Measurements from ENCODE around the gene MAT2B.
A peak's percentile ranks its signal among the peaks of the same experiment; 100 is the strongest.

The MAT2B gene

GRCh38 chr5:163505368-163506094 is at the start of gene MAT2B:
TSS of gene MAT2B (plus strand) at chr5:163505619. CDS start at chr5:163505687, 68 bp downstream.
- Histone ChIP-seq H3K9me3 (ENCODE audit: severe bottlenecking) (no peaks in the 10 kb centered on the region), H3K36me3 (ENCODE audit: low read depth) (no peaks in the 10 kb centered on the region), H3K4me3 (ENCODE audit: severe bottlenecking) (peak within 1 kb of the TSS; percentile 69), H3K27me3 (ENCODE audit: insufficient read depth, poor library complexity, severe bottlenecking) (no peaks in the 10 kb centered on the region), H3K4me1 (ENCODE audit: insufficient read depth, poor library complexity, severe bottlenecking) (peaks cover 31% of the 10 kb centered on the region), H3K27ac (ENCODE audit: poor library complexity, severe bottlenecking) (peak within 1 kb of the TSS; percentile 87)
- DNase-seq (ENCODE audit: low spot score) (peak; percentile 98), ATAC-seq (ENCODE audit: low read depth) (peak; percentile 86)
- TF ChIP-seq CTCF (IDR thresholded peaks at IDR 0.05; ENCODE audit: poor library complexity, severe bottlenecking), result peak; percentile 91

GRCh38 chr5:163456029-163456589 is 49.3 kb upstream of the MAT2B start:
- TF ChIP-seq CTCF (IDR thresholded peaks at IDR 0.05; ENCODE audit: poor library complexity, severe bottlenecking), result no peak
- peaks cover 12% of the 10 kb centered on the region for H3K4me1 ChIP-seq (ENCODE audit: insufficient read depth, poor library complexity, severe bottlenecking)
- H3K9me3 ChIP-seq (ENCODE audit: severe bottlenecking), result no peaks in the 10 kb centered on the region
- no peak overlapping the region for H3K27ac ChIP-seq (ENCODE audit: poor library complexity, severe bottlenecking)
- no peaks in the 10 kb centered on the region for H3K27me3 ChIP-seq (ENCODE audit: insufficient read depth, poor library complexity, severe bottlenecking)
- ATAC-seq (ENCODE audit: low read depth) (no peak), DNase-seq (ENCODE audit: low spot score) (no peak)
- H3K4me3 ChIP-seq (ENCODE audit: severe bottlenecking), result no peak overlapping the region
- peaks cover 63% of the 10 kb centered on the region for H3K36me3 ChIP-seq (ENCODE audit: low read depth)

- H3K36me3 ChIP-seq (ENCODE audit: low read depth), result peaks cover 56% of the 10 kb centered on the region
- no peak for ATAC-seq (ENCODE audit: low read depth)
- H3K4me3 ChIP-seq (ENCODE audit: severe bottlenecking), result no peak overlapping the region
Measured at GRCh38 chr5:163456840-163457239, 48.6 kb upstream of the MAT2B start.

GRCh38 chr5:163458778-163459385 is 46.5 kb upstream of the MAT2B start:
- H3K4me3 ChIP-seq (ENCODE audit: severe bottlenecking), result peak overlapping the region; percentile 63
- DNase-seq (ENCODE audit: low spot score) (no peak), ATAC-seq (ENCODE audit: low read depth) (no peak)
- H3K9me3 ChIP-seq (ENCODE audit: severe bottlenecking), result no peaks in the 10 kb centered on the region
- H3K4me1 ChIP-seq (ENCODE audit: insufficient read depth, poor library complexity, severe bottlenecking), result peaks cover 22% of the 10 kb centered on the region
- H3K27ac ChIP-seq (ENCODE audit: poor library complexity, severe bottlenecking), result peak overlapping the region; percentile 86
- no peaks in the 10 kb centered on the region for H3K27me3 ChIP-seq (ENCODE audit: insufficient read depth, poor library complexity, severe bottlenecking)
- TF ChIP-seq CTCF (IDR thresholded peaks at IDR 0.05; ENCODE audit: poor library complexity, severe bottlenecking), result no peak
- H3K36me3 ChIP-seq (ENCODE audit: low read depth), result peaks cover 46% of the 10 kb centered on the region

More at GRCh38 chr5:163456840-163457239, 48.6 kb upstream of the MAT2B start:
- no peak overlapping the region for H3K27ac ChIP-seq (ENCODE audit: poor library complexity, severe bottlenecking)
- no peak for TF ChIP-seq CTCF (IDR thresholded peaks at IDR 0.05; ENCODE audit: poor library complexity, severe bottlenecking)
- no peaks in the 10 kb centered on the region for H3K27me3 ChIP-seq (ENCODE audit: insufficient read depth, poor library complexity, severe bottlenecking)
- peaks cover 12% of the 10 kb centered on the region for H3K4me1 ChIP-seq (ENCODE audit: insufficient read depth, poor library complexity, severe bottlenecking)
- DNase-seq (ENCODE audit: low spot score), result no peak
- H3K9me3 ChIP-seq (ENCODE audit: severe bottlenecking), result no peaks in the 10 kb centered on the region

Data from RWPE2 (cell line).